ENCODE results near the gene OMD.

Gene OMD

GRCh38 chr9:92439921-92440750 lies 15.9 kb upstream of the OMD start:
- Histone ChIP-seq H3K9me3 (ENCODE audit: control insufficient read depth, low read length) (no peaks in the 10 kb centered on the region), H3K4me1 (ENCODE audit: control insufficient read depth, insufficient read depth, low read length, poor library complexity, severe bottlenecking) (no peaks in the 10 kb centered on the region), H3K36me3 (ENCODE audit: control insufficient read depth, insufficient read depth, low read length) (no peaks in the 10 kb centered on the region), H3K27ac (ENCODE audit: low read depth, low read length, severe bottlenecking) (no peak overlapping the region), H3K4me3 (ENCODE audit: extremely low read depth, insufficient read depth, low read length, poor library complexity, severe bottlenecking) (no peak overlapping the region)
- WGBS, 2 experiments (ENCODE audit: insufficient coverage in 2 of 2): 94 to 100% methylated on average over 2 to 3 of the region's 5 CpGs

GRCh38 chr9:92438900-92439526 lies 14.7 kb upstream of the OMD start:
- Histone ChIP-seq H3K27ac (ENCODE audit: low read depth, low read length, severe bottlenecking) (no peak overlapping the region), H3K9me3 (ENCODE audit: control insufficient read depth, low read length) (no peaks in the 10 kb centered on the region), H3K4me1 (ENCODE audit: control insufficient read depth, insufficient read depth, low read length, poor library complexity, severe bottlenecking) (no peaks in the 10 kb centered on the region), H3K4me3 (ENCODE audit: extremely low read depth, insufficient read depth, low read length, poor library complexity, severe bottlenecking) (no peak overlapping the region), H3K36me3 (ENCODE audit: control insufficient read depth, insufficient read depth, low read length) (no peaks in the 10 kb centered on the region)
- 91 to 100% methylated on average over 2 of the region's 5 CpGs for WGBS, 2 experiments (ENCODE audit: insufficient coverage in 2 of 2)

GRCh38 chr9:92435263-92435662 lies 11.0 kb upstream of the OMD start:
- H3K27ac ChIP-seq (ENCODE audit: low read depth, low read length, severe bottlenecking): no peak overlapping the region
- H3K9me3 ChIP-seq (ENCODE audit: control insufficient read depth, low read length): no peaks in the 10 kb centered on the region
- no peaks in the 10 kb centered on the region for H3K4me1 ChIP-seq (ENCODE audit: control insufficient read depth, insufficient read depth, low read length, poor library complexity, severe bottlenecking)
- no peak overlapping the region for H3K4me3 ChIP-seq (ENCODE audit: extremely low read depth, insufficient read depth, low read length, poor library complexity, severe bottlenecking)
- H3K36me3 ChIP-seq (ENCODE audit: control insufficient read depth, insufficient read depth, low read length): no peaks in the 10 kb centered on the region
- no CpG with 5 or more reads among the region's 1 CpG for WGBS, 2 experiments (ENCODE audit: insufficient coverage in 2 of 2)

- H3K9me3 ChIP-seq (ENCODE audit: control insufficient read depth, low read length): no peaks in the 10 kb centered on the region
- H3K27ac ChIP-seq (ENCODE audit: low read depth, low read length, severe bottlenecking): no peak overlapping the region
- 100% methylated on average over 1 of the region's 5 CpGs; no CpG with 5 or more reads in 1 of the 2 experiments for WGBS, 2 experiments (ENCODE audit: insufficient coverage in 2 of 2)
- H3K4me3 ChIP-seq (ENCODE audit: extremely low read depth, insufficient read depth, low read length, poor library complexity, severe bottlenecking): no peak overlapping the region
- H3K4me1 ChIP-seq (ENCODE audit: control insufficient read depth, insufficient read depth, low read length, poor library complexity, severe bottlenecking): no peaks in the 10 kb centered on the region
- H3K36me3 ChIP-seq (ENCODE audit: control insufficient read depth, insufficient read depth, low read length): no peaks in the 10 kb centered on the region
These were observed 8.8 kb upstream of the OMD start for GRCh38 chr9:92432972-92433548.

GRCh38 chr9:92432350-92432749 lies 8.1 kb upstream of the OMD start:
- H3K4me3 ChIP-seq (ENCODE audit: extremely low read depth, insufficient read depth, low read length, poor library complexity, severe bottlenecking): no peak overlapping the region
- no peaks in the 10 kb centered on the region for H3K36me3 ChIP-seq (ENCODE audit: control insufficient read depth, insufficient read depth, low read length)
- H3K9me3 ChIP-seq (ENCODE audit: control insufficient read depth, low read length): no peaks in the 10 kb centered on the region
- no peak overlapping the region for H3K27ac ChIP-seq (ENCODE audit: low read depth, low read length, severe bottlenecking)
- whole genome bisulfite sequencing, 2 experiments (ENCODE audit: insufficient coverage in 2 of 2): 100% methylated on average over 1 to 3 of the region's 5 CpGs
- H3K4me1 ChIP-seq (ENCODE audit: control insufficient read depth, insufficient read depth, low read length, poor library complexity, severe bottlenecking): no peaks in the 10 kb centered on the region

GRCh38 chr9:92429836-92430235 lies 5.6 kb upstream of the OMD start:
- Histone ChIP-seq H3K36me3 (ENCODE audit: control insufficient read depth, insufficient read depth, low read length) (no peaks in the 10 kb centered on the region), H3K4me3 (ENCODE audit: extremely low read depth, insufficient read depth, low read length, poor library complexity, severe bottlenecking) (no peak overlapping the region), H3K9me3 (ENCODE audit: control insufficient read depth, low read length) (no peaks in the 10 kb centered on the region), H3K27ac (ENCODE audit: low read depth, low read length, severe bottlenecking) (no peak overlapping the region), H3K4me1 (ENCODE audit: control insufficient read depth, insufficient read depth, low read length, poor library complexity, severe bottlenecking) (no peaks in the 10 kb centered on the region)
- WGBS, 2 experiments (ENCODE audit: insufficient coverage in 2 of 2): no CpG with 5 or more reads among the region's 2 CpGs

- 87 to 91% methylated on average over 3 to 4 of the region's 5 CpGs for WGBS, 2 experiments (ENCODE audit: insufficient coverage in 2 of 2)
- no peak overlapping the region for H3K27ac ChIP-seq (ENCODE audit: low read depth, low read length, severe bottlenecking)
- H3K4me1 ChIP-seq (ENCODE audit: control insufficient read depth, insufficient read depth, low read length, poor library complexity, severe bottlenecking): no peaks in the 10 kb centered on the region
- H3K36me3 ChIP-seq (ENCODE audit: control insufficient read depth, insufficient read depth, low read length): no peaks in the 10 kb centered on the region
- H3K4me3 ChIP-seq (ENCODE audit: extremely low read depth, insufficient read depth, low read length, poor library complexity, severe bottlenecking): no peak overlapping the region
- H3K9me3 ChIP-seq (ENCODE audit: control insufficient read depth, low read length): no peaks in the 10 kb centered on the region
These were observed 2.4 kb upstream of the OMD start for GRCh38 chr9:92426501-92427145.

GRCh38 chr9:92425474-92425873 lies 1.2 kb upstream of the OMD start:
- H3K27ac ChIP-seq (ENCODE audit: low read depth, low read length, severe bottlenecking): no peak overlapping the region
- H3K36me3 ChIP-seq (ENCODE audit: control insufficient read depth, insufficient read depth, low read length): no peaks in the 10 kb centered on the region
- H3K4me3 ChIP-seq (ENCODE audit: extremely low read depth, insufficient read depth, low read length, poor library complexity, severe bottlenecking): no peak overlapping the region
- no peaks in the 10 kb centered on the region for H3K9me3 ChIP-seq (ENCODE audit: control insufficient read depth, low read length)
- H3K4me1 ChIP-seq (ENCODE audit: control insufficient read depth, insufficient read depth, low read length, poor library complexity, severe bottlenecking): no peaks in the 10 kb centered on the region
- WGBS, 2 experiments (ENCODE audit: insufficient coverage in 2 of 2): no CpG with 5 or more reads among the region's 2 CpGs

GRCh38 chr9:92423612-92424011 lies 659 bp downstream of the OMD start:
- no peaks in the 10 kb centered on the region for H3K4me1 ChIP-seq (ENCODE audit: control insufficient read depth, insufficient read depth, low read length, poor library complexity, severe bottlenecking)
- H3K4me3 ChIP-seq (ENCODE audit: extremely low read depth, insufficient read depth, low read length, poor library complexity, severe bottlenecking): no peak overlapping the region
- no peaks in the 10 kb centered on the region for H3K9me3 ChIP-seq (ENCODE audit: control insufficient read depth, low read length)
- H3K27ac ChIP-seq (ENCODE audit: low read depth, low read length, severe bottlenecking): no peak overlapping the region
- WGBS, 2 experiments (ENCODE audit: insufficient coverage in 2 of 2): no CpG with 5 or more reads among the region's 2 CpGs
- H3K36me3 ChIP-seq (ENCODE audit: control insufficient read depth, insufficient read depth, low read length): no peaks in the 10 kb centered on the region

GRCh38 chr9:92422611-92423338 lies 1.5 kb downstream of the OMD start:
- Histone ChIP-seq H3K9me3 (ENCODE audit: control insufficient read depth, low read length) (no peaks in the 10 kb centered on the region), H3K27ac (ENCODE audit: low read depth, low read length, severe bottlenecking) (no peak overlapping the region), H3K36me3 (ENCODE audit: control insufficient read depth, insufficient read depth, low read length) (no peaks in the 10 kb centered on the region), H3K4me3 (ENCODE audit: extremely low read depth, insufficient read depth, low read length, poor library complexity, severe bottlenecking) (no peak overlapping the region), H3K4me1 (ENCODE audit: control insufficient read depth, insufficient read depth, low read length, poor library complexity, severe bottlenecking) (no peaks in the 10 kb centered on the region)
- WGBS, 2 experiments (ENCODE audit: insufficient coverage in 2 of 2): 94 to 100% methylated on average over 1 of the region's 2 CpGs

Measured in mesodermal cell (in vitro differentiated cells).